ENCODE measurements around the gene SAAL1.

The SAAL1 gene

DNA sequence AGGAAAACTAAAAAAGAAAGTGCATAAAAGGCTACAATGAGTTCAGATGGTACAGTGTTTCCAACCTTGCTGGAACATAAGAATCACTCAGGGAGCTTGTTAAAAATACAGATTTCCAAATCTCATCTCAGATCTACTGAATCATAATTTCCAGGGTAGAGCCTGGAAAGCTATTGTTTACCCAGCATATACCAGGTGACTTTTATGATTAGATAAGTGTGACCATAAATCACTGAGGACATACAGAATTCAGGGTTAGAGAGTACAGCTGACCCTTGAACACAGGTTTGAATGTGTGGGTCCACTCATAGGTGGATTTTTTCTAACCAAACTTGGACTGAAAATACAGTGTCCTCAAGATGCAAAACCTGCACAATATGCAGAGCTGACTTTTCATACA is 11.9 kb downstream of the SAAL1 start:
- in situ Hi-C loops (cut with HindIII; ENCODE audit: low pct_ligation_motif_present, low pct_unique_long_range_greater_than_20kb, low sequenced_read_pairs), result no loop called here
- DNase-seq, result no peak

DNA sequence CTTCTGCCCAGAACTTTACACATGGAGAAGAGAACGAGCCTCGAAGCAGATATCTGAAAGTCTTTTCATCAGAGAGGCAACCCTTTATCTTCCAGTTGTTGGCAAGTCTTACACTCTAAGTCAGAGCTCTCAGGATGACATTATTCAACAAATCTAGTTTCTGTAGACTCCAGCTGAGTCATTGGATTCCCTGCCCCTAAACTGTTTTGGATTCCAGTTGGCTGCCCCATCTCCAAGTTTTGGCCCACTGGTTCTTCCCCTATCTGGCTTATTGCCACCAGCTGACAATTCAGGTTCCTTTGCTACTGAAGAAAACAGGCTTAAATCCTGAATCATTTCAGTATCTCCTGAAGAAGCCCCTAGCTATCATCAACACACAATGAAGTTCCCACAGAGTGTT is 14.2 kb downstream of the SAAL1 start:
- no peak for DNase-seq
- in situ Hi-C loops (cut with HindIII; ENCODE audit: low pct_ligation_motif_present, low pct_unique_long_range_greater_than_20kb, low sequenced_read_pairs), result no loop called here

DNA sequence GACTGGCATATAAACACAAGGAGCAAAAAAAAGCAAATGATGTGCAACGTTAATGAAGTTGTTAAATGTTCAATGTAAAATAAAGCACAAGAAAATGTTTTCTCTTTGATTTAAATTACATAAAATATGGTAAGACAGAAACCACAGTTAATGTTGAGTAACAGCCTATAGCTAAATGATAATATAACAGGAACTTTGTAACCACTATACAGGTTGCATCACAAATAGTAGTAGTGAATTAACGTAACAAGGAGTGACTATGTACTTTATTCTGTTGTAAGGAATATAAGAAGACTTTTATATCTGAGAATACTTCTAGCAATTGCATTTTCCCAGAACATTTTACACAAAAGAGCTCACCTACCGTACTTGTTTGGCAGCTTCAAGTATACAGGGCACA is 16.9 kb downstream of the SAAL1 start:
- DNase-seq, result no peak

DNA sequence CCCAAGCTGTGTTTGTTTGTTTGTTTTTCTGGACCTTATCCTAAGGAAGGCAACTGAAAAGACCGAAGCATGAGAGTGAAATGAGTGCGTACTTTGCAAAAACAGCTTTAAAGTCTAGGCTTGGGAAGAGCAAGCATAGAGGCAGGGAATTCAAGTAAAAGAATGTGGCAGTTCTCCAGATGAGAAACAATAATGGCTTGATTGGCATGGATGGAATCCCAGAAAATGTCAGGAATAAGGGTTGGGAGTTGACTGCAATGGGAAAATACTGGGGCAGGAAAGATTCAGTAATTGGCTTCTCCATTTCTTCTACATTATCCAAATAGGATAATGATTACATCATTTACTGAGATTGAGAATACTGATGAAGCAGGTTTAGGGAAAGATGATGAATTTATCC is 17.5 kb downstream of the SAAL1 start:
- no peak for DNase-seq
- in situ Hi-C loops (cut with HindIII; ENCODE audit: low pct_ligation_motif_present, low pct_unique_long_range_greater_than_20kb, low sequenced_read_pairs), result no loop called here

More for the DNA sequence above, 16.9 kb downstream of the SAAL1 start:
- in situ Hi-C loops (cut with HindIII; ENCODE audit: low pct_ligation_motif_present, low pct_unique_long_range_greater_than_20kb, low sequenced_read_pairs), result no loop called here

DNA sequence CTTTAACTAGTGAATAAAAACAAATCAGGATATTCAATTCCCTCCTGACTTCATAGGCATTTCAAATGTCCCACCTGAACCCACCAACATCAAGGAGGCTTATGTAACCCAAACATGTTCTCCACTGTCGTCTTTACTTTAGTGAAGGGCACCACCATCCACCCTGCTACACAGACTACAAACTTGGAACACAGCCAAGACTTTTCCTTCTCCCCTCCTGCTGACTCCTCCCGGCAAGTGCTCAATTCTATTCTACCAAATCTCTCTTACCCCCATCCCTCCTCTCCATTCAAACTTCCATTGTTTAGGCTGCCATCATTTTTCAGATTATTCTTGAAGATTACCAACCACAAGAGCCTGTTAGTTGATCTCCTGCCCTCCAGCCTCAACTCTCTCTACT is 24.3 kb downstream of the SAAL1 start:
- no peak for DNase-seq
- in situ Hi-C loops (cut with HindIII; ENCODE audit: low pct_ligation_motif_present, low pct_unique_long_range_greater_than_20kb, low sequenced_read_pairs), result no loop called here

DNA sequence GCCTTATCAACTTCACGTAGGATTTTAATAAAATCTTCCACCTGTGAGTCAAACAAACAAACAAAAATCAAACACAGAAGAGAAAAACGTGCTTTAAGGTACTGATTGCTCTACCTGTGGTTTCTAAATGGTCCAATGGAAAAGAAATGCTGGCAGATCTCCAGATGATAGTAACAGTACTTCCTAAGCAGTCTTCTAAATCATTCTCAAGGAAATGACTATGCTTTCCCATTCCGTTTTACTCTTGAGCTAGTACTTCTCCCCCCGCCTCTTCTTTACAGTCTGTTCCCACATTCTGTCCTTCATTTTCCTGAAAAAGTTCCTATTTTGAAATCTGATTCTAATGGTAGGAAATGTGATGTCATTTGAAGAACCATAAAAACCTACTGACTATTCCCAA is 25.4 kb downstream of the SAAL1 start:
- no peak for DNase-seq
- in situ Hi-C loops (cut with HindIII; ENCODE audit: low pct_ligation_motif_present, low pct_unique_long_range_greater_than_20kb, low sequenced_read_pairs), result no loop called here

DNA sequence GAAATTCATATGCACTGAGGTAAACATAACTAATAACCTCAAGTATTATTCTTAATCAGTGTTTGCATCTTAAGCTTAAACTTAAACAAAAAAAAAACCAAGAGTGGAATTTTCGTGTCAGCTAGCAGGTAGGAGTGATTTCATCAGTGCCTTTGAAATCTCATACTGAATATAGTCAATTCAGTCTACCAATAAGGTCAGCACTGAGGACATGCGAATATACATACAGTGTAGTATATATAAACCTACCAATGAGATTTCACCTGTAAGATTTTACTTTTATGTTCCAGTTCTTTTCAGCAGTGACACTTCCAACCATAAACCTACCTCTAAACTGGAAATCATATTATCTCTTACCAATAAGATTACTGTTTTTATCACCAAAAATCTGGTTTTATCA is 27.0 kb downstream of the SAAL1 start:
- no peak for DNase-seq
- in situ Hi-C loops (cut with HindIII; ENCODE audit: low pct_ligation_motif_present, low pct_unique_long_range_greater_than_20kb, low sequenced_read_pairs), result no loop called here

DNA sequence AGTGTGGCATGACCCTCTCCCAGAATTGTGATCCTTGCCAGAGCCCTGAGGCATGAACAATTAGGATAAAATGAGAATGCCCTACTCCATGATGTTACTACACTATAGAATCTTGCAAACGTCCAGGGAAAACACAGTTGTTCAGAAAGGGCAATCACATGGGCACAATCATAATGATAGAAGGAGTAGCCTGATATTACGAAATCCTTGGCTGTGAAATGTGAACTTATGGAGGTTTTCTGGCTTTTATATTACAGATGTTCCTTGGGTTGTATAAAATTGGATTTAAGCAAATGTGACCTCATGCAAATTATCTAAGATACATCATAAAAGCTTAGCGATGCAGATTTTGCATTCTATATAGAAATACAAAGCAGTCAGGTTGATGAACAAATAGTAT is 30.4 kb downstream of the SAAL1 start:
- in situ Hi-C loops (cut with HindIII; ENCODE audit: low pct_ligation_motif_present, low pct_unique_long_range_greater_than_20kb, low sequenced_read_pairs), result no loop called here
- DNase-seq, result no peak

DNA sequence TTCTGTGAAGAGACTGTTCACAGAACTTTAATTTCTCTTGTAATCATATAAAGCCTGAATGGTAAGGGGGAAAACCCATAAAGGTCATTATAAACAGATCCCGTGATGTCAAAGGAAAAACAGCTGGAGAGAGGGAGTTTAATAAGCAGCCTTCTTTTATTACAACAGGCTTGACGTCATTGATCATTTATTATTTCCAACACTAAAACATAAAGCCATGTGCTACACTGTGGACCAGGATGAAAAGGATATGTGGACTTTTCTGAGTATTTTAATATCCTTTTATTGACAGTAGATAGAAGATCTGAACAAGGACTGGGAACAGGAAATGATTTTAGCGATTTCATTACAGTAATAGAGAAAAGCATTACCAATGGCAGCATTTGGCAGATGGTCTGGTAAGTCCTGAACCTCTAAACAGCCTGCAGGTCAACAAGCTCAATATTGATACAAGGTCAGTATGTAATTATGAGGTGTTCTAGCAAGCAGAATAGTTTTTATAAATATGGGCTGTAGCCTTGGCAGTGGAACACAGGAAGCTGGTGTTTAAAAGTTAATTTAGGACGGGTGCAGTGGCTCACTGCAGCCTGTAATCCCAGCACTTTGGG is 34.7 kb downstream of the SAAL1 start:
- in situ Hi-C loops (cut with HindIII; ENCODE audit: low pct_ligation_motif_present, low pct_unique_long_range_greater_than_20kb, low sequenced_read_pairs), result no loop called here

DNA sequence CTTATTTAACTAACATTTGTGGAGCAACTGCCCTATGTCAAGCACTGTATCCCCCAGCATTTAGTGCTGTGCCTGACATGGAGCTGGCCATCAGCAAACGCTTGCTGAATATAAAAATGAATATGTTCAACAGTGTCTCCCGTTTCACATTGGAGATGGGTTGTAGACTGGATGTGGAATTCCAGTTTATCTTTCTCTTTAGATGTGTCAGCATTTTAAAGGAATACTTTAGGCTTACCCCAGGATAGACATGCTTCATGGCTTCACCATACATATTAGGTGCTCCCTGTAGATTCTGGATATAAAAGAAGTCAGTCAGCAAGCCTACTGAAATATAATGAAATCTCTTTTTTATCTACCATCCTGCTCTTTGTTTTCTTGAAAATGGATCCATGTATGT is 38.5 kb downstream of the SAAL1 start:
- in situ Hi-C loops (cut with HindIII; ENCODE audit: low pct_ligation_motif_present, low pct_unique_long_range_greater_than_20kb, low sequenced_read_pairs), result no loop called here

More for the DNA sequence above, 34.7 kb downstream of the SAAL1 start:
- DNase-seq, result no peak

DNA sequence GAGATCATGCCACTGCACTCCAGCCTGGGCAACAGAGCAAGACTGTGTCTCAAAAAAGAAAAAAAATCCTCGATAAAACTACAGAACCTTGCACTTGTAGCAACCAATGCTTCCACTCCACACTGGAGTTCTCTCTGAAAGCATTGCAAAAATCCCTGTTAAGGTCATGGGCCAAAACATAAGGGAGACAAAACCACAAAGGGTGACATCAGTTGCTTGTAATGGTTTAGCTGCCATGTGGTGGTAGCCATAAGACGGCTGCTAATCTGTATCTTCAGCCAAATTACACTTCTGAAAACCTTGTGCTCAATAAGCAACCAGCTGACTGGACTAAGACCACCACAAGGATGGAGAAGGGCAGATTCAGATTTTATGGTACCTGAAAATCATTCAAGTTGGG is 39.3 kb downstream of the SAAL1 start:
- no peak for DNase-seq
- in situ Hi-C loops (cut with HindIII; ENCODE audit: low pct_ligation_motif_present, low pct_unique_long_range_greater_than_20kb, low sequenced_read_pairs), result no loop called here

More for the DNA sequence above, 38.5 kb downstream of the SAAL1 start:
- no peak for DNase-seq

DNA sequence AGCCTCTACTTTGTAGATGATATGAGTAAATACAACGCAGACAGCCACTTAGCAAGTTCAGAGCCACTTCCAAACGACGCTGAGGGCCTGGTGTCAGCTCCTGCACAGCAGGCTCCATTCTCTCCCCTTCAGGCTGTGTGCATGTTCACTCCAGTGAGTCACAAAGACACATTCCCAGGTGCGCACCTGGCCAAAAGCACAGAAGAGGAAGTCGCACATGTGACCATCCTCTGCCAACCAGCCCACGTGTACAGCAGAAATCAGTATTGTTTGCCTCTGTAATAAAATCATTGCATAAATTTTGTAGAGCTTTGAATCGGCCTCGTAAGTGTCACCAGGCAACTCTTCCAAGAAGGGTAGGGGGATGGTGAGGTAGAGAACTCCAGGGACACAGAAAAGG is 40.3 kb downstream of the SAAL1 start:
- in situ Hi-C loops (cut with HindIII; ENCODE audit: low pct_ligation_motif_present, low pct_unique_long_range_greater_than_20kb, low sequenced_read_pairs), result no loop called here
- no peak for DNase-seq

DNA sequence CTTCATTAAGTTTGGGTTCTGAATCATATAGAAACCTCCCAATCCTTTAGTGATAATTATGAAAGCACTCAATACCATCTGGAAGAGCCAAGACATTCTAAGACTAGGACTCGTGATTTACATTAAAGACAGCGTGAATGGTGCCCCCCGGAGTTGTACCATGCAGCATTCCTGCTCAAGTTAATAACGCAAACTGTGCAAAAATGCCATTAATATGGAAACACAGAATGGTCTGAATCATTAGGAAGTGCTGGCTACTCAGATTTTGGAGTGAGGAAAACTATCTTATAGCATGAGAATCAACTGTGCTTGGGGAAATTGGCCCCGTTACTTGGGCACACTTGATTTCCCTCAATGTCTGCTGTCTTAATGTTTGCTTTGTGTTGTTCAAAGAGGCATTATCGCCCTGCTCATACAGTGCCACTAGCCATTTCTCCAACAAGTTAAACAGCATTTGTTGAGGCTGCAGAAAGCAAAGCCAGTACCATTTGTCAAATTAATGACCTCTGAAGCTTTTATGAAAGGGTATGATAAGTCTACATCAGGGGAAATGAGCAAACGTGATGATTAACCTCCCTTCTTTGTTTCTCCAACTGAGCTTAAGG is 41.3 kb downstream of the SAAL1 start:
- in situ Hi-C loops (cut with HindIII; ENCODE audit: low pct_ligation_motif_present, low pct_unique_long_range_greater_than_20kb, low sequenced_read_pairs), result no loop called here
- DNase-seq, result no peak

DNA sequence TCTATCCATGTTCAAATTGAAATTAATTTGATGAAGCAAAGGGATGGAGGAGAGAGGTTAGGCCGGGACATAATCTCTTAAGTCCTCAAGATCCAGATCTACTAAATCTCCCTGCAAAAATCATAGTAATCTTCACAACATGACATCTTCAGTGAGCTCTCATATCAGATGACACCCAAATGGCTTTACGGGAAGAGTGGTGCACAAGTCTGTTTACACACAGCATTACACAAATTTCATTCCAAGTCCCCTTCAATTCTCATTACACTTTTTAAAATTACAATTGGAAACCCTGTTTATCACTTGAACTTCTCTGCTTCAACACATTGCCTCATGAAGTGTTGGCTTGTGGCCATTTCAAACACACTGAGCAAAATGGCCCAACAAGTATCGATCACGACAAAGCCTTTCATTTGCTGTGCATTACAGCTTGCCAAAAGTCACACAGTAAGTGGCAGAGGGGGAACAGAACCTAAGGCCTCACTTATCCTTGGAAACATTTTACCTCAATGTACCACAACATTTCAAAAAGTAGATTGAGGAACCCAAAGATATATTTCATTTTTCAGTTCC is 41.9 kb downstream of the SAAL1 start:
- DNase-seq, result no peak

DNA sequence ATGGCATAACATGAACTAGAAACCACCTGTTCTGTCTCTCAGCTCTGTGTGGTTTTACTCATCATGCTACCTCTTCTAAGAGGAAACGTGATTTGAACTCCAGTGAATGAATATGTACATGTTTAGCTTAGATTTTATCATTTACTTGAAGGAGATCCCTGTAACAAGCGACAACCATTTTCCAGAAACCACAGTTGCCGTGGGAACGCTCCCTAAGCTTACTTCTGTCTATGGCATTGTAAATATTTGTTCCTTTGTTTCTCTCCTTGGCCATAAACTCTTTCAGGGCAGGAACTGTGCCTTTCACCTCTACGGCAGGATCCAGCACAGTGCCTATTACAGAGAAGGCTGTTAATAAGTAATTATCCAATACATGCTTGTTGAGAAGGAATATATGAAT is 42.8 kb downstream of the SAAL1 start:
- in situ Hi-C loops (cut with HindIII; ENCODE audit: low pct_ligation_motif_present, low pct_unique_long_range_greater_than_20kb, low sequenced_read_pairs), result no loop called here
- DNase-seq, result no peak

More for the DNA sequence above, 41.9 kb downstream of the SAAL1 start:
- in situ Hi-C loops (cut with HindIII; ENCODE audit: low pct_ligation_motif_present, low pct_unique_long_range_greater_than_20kb, low sequenced_read_pairs), result no loop called here

DNA sequence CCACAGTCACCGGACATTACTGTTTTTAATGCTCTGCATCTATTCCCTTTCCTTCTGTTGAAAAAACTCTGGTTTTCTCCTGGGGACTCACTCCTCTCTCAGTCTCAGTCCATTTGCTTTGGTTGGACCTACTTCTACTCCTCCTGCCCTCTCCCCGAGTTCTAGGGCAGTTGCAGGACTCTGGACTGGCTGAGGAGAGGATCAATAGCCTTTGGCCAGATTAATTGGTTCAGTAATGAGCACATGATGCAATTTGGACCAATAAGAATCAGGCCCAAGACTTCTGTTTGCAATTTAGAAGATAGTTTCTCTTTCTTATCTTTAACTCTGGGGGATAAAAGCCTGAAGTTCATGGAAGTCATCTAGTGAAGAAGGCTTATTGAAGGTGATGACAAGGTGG is 44.5 kb downstream of the SAAL1 start:
- no peak for DNase-seq
- in situ Hi-C loops (cut with HindIII; ENCODE audit: low pct_ligation_motif_present, low pct_unique_long_range_greater_than_20kb, low sequenced_read_pairs), result no loop called here

DNA sequence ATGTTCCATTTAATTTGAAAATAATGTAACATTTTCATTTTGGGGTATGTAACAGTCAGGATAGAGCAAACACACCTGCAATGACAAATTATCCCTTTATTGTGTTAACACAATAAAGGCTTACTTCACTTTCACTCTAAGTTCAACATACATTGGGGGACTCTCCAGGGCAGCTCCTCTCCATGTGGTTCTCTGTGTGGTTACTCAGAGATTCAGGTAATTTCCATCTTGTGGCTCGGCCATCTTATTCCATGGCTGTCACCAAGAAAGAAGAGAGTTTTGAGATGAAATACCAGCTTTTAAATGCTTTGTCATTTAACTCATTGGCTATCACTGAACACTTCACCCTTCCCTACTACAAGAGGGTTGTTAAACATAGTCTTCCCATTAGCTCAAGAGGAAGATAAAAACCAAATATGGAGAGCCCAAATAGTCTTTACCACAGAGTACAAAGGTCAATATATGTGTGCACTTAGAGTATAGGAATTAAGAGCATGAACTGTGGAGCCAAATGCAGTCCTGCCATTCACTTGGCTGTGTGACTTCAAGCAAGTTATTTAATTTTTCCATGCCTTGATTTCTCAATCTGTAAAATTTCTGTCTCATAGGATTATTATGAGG is 49.2 kb downstream of the SAAL1 start:
- DNase-seq, result no peak
- in situ Hi-C loops (cut with HindIII; ENCODE audit: low pct_ligation_motif_present, low pct_unique_long_range_greater_than_20kb, low sequenced_read_pairs), result no loop called here

DNA sequence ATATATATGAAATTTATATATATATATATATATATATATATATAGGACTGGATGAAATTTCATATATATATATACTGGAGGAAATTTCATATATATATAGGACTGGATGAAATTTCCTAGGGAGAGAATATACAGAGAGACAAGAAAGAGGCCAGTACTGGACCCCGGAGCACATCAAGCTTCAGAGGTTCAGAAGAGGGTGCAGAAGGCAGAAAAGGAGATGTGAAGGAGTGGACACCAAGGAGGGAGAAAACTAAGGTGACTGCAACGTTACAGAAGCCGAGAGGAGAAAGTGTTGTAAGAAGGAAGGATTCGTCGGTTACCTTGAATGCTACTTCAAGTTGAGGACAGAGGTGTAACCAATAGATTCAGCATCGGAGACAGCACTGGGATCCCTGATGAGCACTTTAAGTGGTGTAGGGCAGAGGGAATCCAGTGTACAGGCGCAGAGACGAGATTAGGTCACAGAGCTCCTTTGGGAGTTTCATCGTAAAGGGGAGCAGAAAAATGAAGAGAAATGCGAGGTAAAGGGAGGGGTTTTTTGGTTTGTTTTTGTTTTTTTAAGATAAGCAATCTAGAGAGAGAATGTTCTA is 51.3 kb downstream of the SAAL1 start:
- no peak for DNase-seq
- in situ Hi-C loops (cut with HindIII; ENCODE audit: low pct_ligation_motif_present, low pct_unique_long_range_greater_than_20kb, low sequenced_read_pairs), result no loop called here

DNA sequence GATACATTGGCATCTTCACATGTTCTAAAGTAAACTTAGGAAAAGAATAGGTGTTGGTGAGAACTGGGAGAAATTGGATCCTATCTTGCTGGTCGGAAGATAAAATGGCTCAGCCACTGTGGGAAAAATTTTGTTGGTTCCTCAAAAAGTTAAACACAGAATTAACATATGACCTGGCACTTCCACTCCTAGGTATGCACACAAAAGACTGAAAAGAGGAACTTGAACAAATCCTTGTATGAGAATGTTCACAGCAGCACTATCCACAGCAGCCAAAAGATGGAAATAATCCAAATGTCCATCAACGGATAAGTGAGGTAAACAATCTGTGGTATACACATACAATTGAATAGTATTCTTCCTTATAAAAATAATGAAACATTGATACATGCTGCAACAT is 55.0 kb downstream of the SAAL1 start:
- no peak for DNase-seq
- in situ Hi-C loops (cut with HindIII; ENCODE audit: low pct_ligation_motif_present, low pct_unique_long_range_greater_than_20kb, low sequenced_read_pairs), result no loop called here

Measured in ACHN (cell line).